Lower leg skin (tissue), 4 donors: ENCODE data around the gene NUP188. TPM values are rescaled to one million over a fixed set of nuclear protein-coding genes. Genes with fewer than 3 reads are reported as not detected.
"Not testable (repeated sequence)": the region's sequence is repeated elsewhere in the genome, so short reads cannot be mapped to it uniquely, and the experiment has no call there.

Source experiments
- DNase-seq, 2 donors: peaks; one replicate each; pipeline ENCODE4 v3.0.0-alpha.2; 2019; ENCODE audit warnings: low spot score in 2 of 2
- H3K4me3 ChIP-seq: fragments of 200-600 bp; sonication (generic); 2 replicates; pipeline ENCODE4 v1.5.1; 2017; ENCODE audit warnings: mild to moderate bottlenecking, low read depth; ENCODE audit not compliant: poor library complexity, severe bottlenecking
- POLR2A ChIP-seq, 2 donors: fragments of 450-650 bp; IDR thresholded peaks; one replicate each; pipeline ENCODE4 v1.6.1; 2016 to 2017; ENCODE audit warnings: antibody characterized with exemption in 2 of 2, mild to moderate bottlenecking in 1 of 2, moderate library complexity in 1 of 2
- WGBS, 2 donors: methylation state at CpG; one replicate each; pipeline ENCODE4 v1.1.5; 2018; 5-methylcytosine and 5-hydroxymethylcytosine counted together
- intact Hi-C: fragments of 100-400 bp; cut with DNase I; formaldehyde crosslinking; loops from one replicate; pipeline ENCODE4 v1.15.0; 2023; ENCODE audit warnings: low total_unique reads
- total RNA-seq, 4 donors: library from RNA; depleted of rRNA; stranded (reverse); fragments of >200 nt; gene quantifications; one replicate each; pipeline ENCODE4 v1.1.0, GENCODE V29; 2016
- TF ChIP-seq, protein P1 (sequence below), 3 donors: fragments of 450-650 bp; IDR thresholded peaks; one replicate each; pipeline ENCODE4 v1.5.1; 2016; ENCODE audit warnings: antibody characterized with exemption in 3 of 3, mild to moderate bottlenecking in 3 of 3, moderate library complexity in 2 of 3

NUP188 gene
- total RNA-seq, 4 donors from 2014 or later, result 32.8 to 44.3 (median 36.1) TPM

DNA sequence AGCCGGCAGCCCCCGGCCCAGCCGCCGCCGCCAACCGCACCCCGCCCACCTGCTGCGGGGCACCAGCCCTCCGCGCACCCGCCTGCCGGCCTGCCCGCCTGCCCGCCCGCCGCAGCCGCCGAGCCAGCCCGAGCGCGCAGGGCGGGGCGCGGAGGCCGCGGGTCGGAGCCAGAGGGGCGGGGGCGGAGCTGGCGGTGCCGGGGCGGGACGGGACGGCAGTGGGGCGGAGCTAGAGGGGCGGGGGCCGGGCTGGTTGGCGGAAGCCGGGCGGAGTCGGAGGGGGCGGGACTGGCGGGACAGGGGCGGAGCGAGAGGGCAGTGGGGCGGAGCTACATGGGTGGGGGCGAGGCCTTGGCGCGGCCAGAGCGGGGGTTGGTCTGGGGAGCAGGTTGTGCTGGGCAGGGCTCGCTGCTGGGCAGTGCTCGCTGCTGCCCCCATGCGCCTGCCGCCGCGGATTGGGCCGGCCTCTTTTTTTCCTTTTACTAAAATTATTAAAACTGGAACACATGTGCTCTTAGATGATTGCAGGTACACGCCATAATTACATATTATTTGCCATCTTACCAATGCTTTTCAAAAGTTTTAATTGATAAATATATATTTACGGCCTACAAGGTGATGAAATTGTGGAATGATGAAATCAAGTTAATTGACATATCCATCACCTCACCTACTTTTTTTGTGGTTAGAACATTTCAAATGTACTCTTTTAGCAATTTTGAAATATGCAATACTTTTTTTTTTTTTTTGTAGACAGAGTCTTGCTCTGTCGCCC is 80.9 kb downstream of the NUP188 start, which contains the start of gene SH3GLB2:
Gene SH3GLB2 (minus strand): TSS at position 140 of the 775 bp plus-strand sequence. CDS start 177 bp downstream, outside the sequence.
- peak within 1 kb of the TSS; percentile 73 for H3K4me3 ChIP-seq
- TF ChIP-seq POLR2A (IDR thresholded peaks at IDR 0.05), result no peak
- TF ChIP-seq, protein P1, sequence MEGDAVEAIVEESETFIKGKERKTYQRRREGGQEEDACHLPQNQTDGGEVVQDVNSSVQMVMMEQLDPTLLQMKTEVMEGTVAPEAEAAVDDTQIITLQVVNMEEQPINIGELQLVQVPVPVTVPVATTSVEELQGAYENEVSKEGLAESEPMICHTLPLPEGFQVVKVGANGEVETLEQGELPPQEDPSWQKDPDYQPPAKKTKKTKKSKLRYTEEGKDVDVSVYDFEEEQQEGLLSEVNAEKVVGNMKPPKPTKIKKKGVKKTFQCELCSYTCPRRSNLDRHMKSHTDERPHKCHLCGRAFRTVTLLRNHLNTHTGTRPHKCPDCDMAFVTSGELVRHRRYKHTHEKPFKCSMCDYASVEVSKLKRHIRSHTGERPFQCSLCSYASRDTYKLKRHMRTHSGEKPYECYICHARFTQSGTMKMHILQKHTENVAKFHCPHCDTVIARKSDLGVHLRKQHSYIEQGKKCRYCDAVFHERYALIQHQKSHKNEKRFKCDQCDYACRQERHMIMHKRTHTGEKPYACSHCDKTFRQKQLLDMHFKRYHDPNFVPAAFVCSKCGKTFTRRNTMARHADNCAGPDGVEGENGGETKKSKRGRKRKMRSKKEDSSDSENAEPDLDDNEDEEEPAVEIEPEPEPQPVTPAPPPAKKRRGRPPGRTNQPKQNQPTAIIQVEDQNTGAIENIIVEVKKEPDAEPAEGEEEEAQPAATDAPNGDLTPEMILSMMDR (IDR thresholded peaks at IDR 0.05), result no peak
- WGBS, 2 donors, result 3% methylated on average over 14 to 30 of the region's 60 CpGs
- intact Hi-C loops, result loop anchor here (5.0 kb wide), 1 partner anchor 146 kb away; the partner anchor contains the start of genes KYAT1 and LRRC8A
- peak; percentile 89 to 99 for DNase-seq

DNA sequence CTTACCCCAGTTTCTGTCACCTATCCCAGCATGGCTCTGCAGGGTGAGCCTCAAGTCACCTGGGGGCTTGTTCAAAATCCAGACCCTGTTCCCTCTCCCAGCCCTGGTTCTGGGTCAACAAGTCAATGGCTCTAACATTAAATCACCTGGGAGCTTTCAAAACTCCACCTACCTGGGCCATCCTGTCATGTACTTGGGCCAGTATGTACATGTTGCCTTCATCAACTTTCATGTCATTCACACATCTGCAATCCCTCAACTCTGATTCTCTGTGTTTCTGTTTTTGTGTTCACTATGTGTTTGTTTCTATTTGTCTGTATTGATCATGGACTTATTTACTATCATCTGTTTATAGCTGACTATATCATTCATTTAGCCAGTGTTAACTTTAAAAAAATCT is 82.7 kb downstream of the NUP188 start:
- intact Hi-C loops, result no loop called here
- no peak for DNase-seq
- TF ChIP-seq, protein P1 (IDR thresholded peaks at IDR 0.05), result no peak
- no peak for TF ChIP-seq POLR2A (IDR thresholded peaks at IDR 0.05)
- H3K4me3 ChIP-seq, result no peak overlapping the region

DNA sequence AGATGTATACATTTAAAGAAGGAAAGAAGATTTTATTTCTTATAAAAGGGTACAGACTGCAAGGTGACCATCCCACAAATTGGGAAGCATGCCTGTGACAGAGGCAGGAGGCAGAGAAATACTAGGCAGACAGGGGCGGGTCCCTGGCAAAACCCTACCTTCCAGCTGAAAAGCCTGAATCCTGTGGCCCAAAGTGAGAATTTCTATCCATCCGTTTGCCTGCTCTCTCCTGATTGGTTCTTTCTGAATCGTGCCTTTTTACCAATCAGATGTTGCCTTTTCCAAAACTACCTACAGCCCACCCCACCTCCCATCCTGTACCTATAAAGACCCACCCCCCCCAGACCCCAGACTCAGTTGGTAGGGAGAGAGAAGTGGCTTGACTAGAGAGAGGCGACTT is 84.0 kb downstream of the NUP188 start:
- intact Hi-C loops, result no loop called here
- WGBS, 2 donors, result 61 to 69% methylated on average over 4 of the region's 4 CpGs
- TF ChIP-seq, protein P1 (IDR thresholded peaks at IDR 0.05), result no peak
- no peak for TF ChIP-seq POLR2A (IDR thresholded peaks at IDR 0.05)
- H3K4me3 ChIP-seq, result no peak overlapping the region
- no peak for DNase-seq

DNA sequence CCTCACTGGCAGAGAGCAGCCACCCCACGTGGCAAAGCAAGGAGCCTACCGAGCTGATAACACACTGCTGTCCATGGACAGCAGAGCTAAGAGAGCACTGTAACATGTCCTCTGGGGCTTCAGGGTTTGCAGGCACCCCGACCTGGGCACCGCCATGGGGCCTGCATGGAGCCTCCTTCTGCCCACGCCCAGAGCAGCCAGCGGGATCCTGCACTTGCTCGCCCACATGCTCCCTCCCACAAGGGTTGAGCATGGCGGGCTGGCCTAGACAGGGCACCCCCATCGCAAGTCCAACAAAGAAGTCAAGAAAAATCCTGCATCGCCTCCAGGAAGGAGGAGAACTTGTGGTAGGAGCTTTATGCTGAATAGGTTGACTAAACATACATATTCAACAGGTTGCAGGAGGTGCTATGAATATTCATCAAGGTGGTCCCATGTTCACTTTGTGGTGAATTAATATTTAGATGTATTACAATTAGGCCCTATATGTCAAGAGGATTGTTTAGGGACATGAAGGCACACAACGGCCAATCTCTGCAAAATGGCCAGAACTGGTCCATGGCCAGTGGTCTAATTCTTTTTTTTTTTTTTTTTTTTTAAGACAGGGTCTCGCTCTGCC is 85.2 kb downstream of the NUP188 start:
- WGBS, 2 donors, result 79 to 82% methylated on average over 10 to 12 of the region's 12 CpGs
- DNase-seq, result no peak
- TF ChIP-seq, protein P1 (IDR thresholded peaks at IDR 0.05), result no peak
- no peak for TF ChIP-seq POLR2A (IDR thresholded peaks at IDR 0.05)
- H3K4me3 ChIP-seq, result no peak overlapping the region
- intact Hi-C loops, result no loop called here

DNA sequence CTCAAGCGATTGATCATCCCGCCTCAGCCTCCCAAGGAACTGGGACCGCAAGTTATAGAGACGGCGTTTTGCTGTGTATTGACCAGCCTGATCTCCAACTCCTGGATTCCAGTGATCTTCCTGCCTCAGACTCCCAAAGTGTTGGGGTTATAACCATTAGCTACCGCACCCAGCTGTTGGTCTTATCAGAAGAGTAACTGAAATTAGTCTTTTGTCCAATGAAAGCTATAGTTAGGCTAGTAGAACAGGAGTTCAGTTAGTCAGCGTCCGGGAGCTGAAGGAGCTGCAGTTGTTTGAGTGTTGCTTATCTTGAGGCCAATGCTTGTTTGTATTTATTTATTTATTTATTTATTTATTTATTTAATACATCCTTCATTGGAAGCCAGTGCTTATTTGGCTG is 85.7 kb downstream of the NUP188 start:
- DNase-seq, result no peak
- no peak overlapping the region for H3K4me3 ChIP-seq
- WGBS, 2 donors, result 95 to 96% methylated on average over 8 of the region's 8 CpGs
- intact Hi-C loops, result no loop called here
- TF ChIP-seq, protein P1 (IDR thresholded peaks at IDR 0.05), result no peak
- no peak for TF ChIP-seq POLR2A (IDR thresholded peaks at IDR 0.05)

DNA sequence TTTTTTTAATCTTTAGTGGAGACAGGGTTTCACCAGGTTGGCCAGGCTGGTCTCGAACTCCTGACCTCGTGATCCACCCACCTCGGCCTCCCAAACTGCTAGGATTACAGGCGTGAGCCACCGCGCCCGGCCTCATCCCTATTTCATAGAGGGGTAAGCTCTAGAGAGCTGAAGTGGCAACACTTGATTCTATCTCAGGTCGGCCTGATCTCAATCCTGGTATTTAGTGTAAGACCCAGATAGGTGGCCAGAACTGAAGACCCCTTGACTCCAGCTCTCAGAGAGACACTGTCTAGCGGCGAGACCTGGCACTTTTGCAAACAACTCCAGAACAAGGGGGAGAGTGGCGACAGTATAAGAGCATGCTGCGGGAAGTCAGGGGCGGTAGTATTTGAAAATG is 88.3 kb downstream of the NUP188 start:
- 46% methylated on average over 13 of the region's 13 CpGs for WGBS, 2 donors
- H3K4me3 ChIP-seq, DNase-seq, intact Hi-C loops: not testable (repeated sequence)
